Ovary (tissue), 3 donors: ENCODE results near the gene NRXN3.

Experiments used
- CTCF ChIP-seq, 3 donors: fragments of 450-650 bp in 2 of 3; fragments of 200-600 bp in 1 of 3; IDR thresholded peaks; one replicate each; pipeline versions ENCODE4 v1.5.1 to v1.8.0; 2016 to 2022; ENCODE audit warnings: antibody characterized with exemption in 3 of 3, mild to moderate bottlenecking in 1 of 3
- EP300 ChIP-seq: sonication (generic); formaldehyde crosslinking; IDR thresholded peaks from one replicate; pipeline ENCODE4 v1.6.1; 2017; ENCODE audit warnings: antibody characterized with exemption
- POLR2A ChIP-seq: fragments of 450-650 bp; IDR thresholded peaks from one replicate; pipeline ENCODE4 v1.6.1; 2017; ENCODE audit warnings: antibody characterized with exemption, mild to moderate bottlenecking, moderate library complexity
- donor health status: DM: no; HTN: no; CAD: no.

- TF ChIP-seq POLR2A (no peak), CTCF (IDR thresholded peaks at IDR 0.05) (no peak), EP300 (no peak)
Observed at GRCh38 chr14:78182722-78183121, 12.5 kb downstream of the NRXN3 start.
